Activated naive CD8-positive, alpha-beta T cell (primary cell): ENCODE measurements around the gene MYADM.
"Not testable (repeated sequence)": the region's sequence is repeated elsewhere in the genome, so short reads cannot be mapped to it uniquely, and the experiment has no call there.

Experiments used
- H3K27ac Mint-ChIP-seq: one replicate; pipeline ENCODE4 v1.8.0; 2021; ENCODE audit warnings: mixed read lengths
- H3K27me3 Mint-ChIP-seq: one replicate; pipeline ENCODE4 v1.8.0; 2021; ENCODE audit warnings: mixed read lengths
- H3K36me3 Mint-ChIP-seq: one replicate; pipeline ENCODE4 v1.8.0; 2021; ENCODE audit warnings: mixed read lengths
- H3K4me1 Mint-ChIP-seq: one replicate; pipeline ENCODE4 v1.8.0; 2021; ENCODE audit warnings: low read depth, mixed read lengths
- H3K4me3 Mint-ChIP-seq: one replicate; pipeline ENCODE4 v1.8.0; 2021; ENCODE audit warnings: mild to moderate bottlenecking, mixed read lengths
- H3K9me3 Mint-ChIP-seq: one replicate; pipeline ENCODE4 v1.8.0; 2021; ENCODE audit warnings: low read depth, mixed read lengths

The MYADM gene

GRCh38 chr19:53864308-53864836, 3.3 kb upstream of the MYADM start:
- Mint-ChIP-seq H3K9me3 (no peaks in the 10 kb centered on the region), H3K4me1 (peaks cover 26% of the 10 kb centered on the region), H3K27ac (no peak overlapping the region), H3K36me3 (no peaks in the 10 kb centered on the region), H3K4me3 (no peak overlapping the region), H3K27me3 (no peaks in the 10 kb centered on the region)

DNA sequence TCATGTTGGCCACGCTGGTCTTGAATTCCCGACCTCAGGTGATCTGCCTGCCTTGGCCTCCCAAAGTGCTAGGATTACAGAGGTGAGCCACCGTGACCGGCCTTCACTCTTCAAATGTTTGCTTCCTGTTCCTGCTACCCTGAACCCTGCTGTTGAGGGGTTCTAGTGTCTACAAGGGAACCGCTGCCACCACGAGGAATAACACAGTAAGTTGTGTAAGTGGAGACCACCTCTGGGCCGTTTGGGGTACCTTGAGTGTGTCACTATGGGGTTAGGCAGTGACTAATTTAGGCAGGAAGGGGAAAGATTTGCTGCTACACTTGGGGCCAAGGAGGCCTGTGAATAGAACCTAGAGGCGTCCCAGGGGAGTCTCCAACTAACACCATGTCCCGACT, 2.2 kb upstream of the MYADM start:
- Mint-ChIP-seq H3K4me1 (peaks cover 31% of the 10 kb centered on the region), H3K9me3 (no peaks in the 10 kb centered on the region), H3K27me3 (no peaks in the 10 kb centered on the region), H3K27ac (no peak overlapping the region), H3K36me3 (no peaks in the 10 kb centered on the region), H3K4me3 (peak overlapping the region; percentile 59)

GRCh38 chr19:53865918-53866864, 1.5 kb upstream of the MYADM start:
- Mint-ChIP-seq H3K27ac (peak overlapping the region; percentile 85), H3K4me1 (peaks cover 37% of the 10 kb centered on the region), H3K36me3 (no peaks in the 10 kb centered on the region), H3K9me3 (no peaks in the 10 kb centered on the region), H3K27me3 (no peaks in the 10 kb centered on the region), H3K4me3 (peak overlapping the region; percentile 82)

DNA sequence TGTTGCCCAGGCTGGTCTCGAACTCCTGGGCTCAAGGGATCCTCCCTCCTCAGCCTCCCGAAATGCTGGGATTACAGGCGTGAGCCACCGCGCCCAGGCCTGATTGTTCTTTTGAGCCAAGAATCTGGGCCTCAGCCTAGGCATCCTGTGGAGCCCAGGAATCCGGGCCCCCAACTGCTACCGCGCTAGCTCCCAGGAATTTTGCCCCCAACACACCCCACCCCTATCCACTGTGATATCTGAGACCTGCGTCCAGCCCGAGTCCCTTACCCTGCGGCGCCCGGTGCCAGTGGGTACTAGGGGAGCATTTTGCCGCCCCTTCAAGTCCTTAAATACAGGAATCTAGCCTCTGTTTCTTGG, 838 bp upstream of the MYADM start:
- Mint-ChIP-seq H3K27me3 (no peaks in the 10 kb centered on the region), H3K4me1 (peaks cover 42% of the 10 kb centered on the region)

GRCh38 chr19:53868091-53868891, 608 bp downstream of the MYADM start:
- peak overlapping the region; percentile 95 for H3K4me3 Mint-ChIP-seq
- peak overlapping the region; percentile 76 for H3K27ac Mint-ChIP-seq
- H3K36me3 Mint-ChIP-seq = no peaks in the 10 kb centered on the region
- no peaks in the 10 kb centered on the region for H3K27me3 Mint-ChIP-seq
- H3K4me1 Mint-ChIP-seq = peaks cover 48% of the 10 kb centered on the region
- no peaks in the 10 kb centered on the region for H3K9me3 Mint-ChIP-seq

More for the DNA sequence above, 838 bp upstream of the MYADM start:
- Mint-ChIP-seq H3K36me3 (no peaks in the 10 kb centered on the region), H3K4me3 (peak overlapping the region; percentile 82), H3K27ac (peak overlapping the region; percentile 85), H3K9me3 (no peaks in the 10 kb centered on the region)

- Mint-ChIP-seq H3K36me3 (peaks cover 6% of the 10 kb centered on the region), H3K27me3 (no peaks in the 10 kb centered on the region)
Measured at GRCh38 chr19:53868892-53869804, 1.5 kb downstream of the MYADM start.

DNA sequence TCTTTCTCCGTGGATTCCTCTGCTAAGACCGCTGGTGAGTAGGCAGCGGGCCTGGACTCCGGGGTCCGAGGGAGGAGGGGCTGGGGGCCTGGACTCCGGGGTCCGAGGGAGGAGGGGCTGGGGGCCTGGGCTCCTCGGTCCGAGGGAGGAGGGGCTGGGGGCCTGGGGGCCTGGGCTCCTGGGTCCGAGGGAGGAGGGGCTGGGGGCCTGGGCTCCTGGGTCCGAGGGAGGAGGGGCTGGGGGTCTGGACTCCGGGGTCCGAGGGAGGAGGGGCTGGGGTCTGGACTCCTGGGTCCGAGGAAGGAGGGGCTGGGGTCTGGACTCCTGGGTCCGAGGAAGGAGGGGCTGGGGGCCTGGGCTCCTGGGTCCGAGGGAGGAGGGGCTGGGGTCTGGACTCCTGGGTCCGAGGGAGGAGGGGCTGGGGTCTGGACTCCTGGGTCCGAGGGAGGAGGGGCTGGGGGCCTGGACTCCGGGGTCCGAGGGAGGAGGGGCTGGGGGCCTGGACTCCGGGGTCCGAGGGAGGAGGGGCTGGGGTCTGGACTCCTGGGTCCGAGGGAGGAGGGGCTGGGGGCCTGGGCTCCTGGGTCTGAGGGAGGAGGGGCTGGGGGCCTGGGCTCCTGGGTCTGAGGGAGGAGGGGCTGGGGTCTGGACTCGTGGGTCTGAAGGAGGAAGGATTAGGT, 2.3 kb downstream of the MYADM start:
- peaks cover 65% of the 10 kb centered on the region for H3K4me1 Mint-ChIP-seq
- peak overlapping the region; percentile 79 for H3K4me3 Mint-ChIP-seq
- peaks cover 11% of the 10 kb centered on the region for H3K36me3 Mint-ChIP-seq
- H3K27me3 Mint-ChIP-seq, H3K27ac Mint-ChIP-seq, H3K9me3 Mint-ChIP-seq: not testable (repeated sequence)

More at GRCh38 chr19:53868892-53869804, 1.5 kb downstream of the MYADM start:
- H3K9me3 Mint-ChIP-seq = no peaks in the 10 kb centered on the region
- peak overlapping the region; percentile 79 for H3K4me3 Mint-ChIP-seq
- H3K4me1 Mint-ChIP-seq = peaks cover 57% of the 10 kb centered on the region
- peak overlapping the region; percentile 41 for H3K27ac Mint-ChIP-seq

- peaks cover 11% of the 10 kb centered on the region for H3K36me3 Mint-ChIP-seq
- H3K9me3 Mint-ChIP-seq = no peaks in the 10 kb centered on the region
- H3K4me3 Mint-ChIP-seq = peak overlapping the region; percentile 67
- peaks cover 67% of the 10 kb centered on the region for H3K4me1 Mint-ChIP-seq
- no peaks in the 10 kb centered on the region for H3K27me3 Mint-ChIP-seq
- H3K27ac Mint-ChIP-seq = peak overlapping the region; percentile 16
Measured at GRCh38 chr19:53870485-53870844, 2.8 kb downstream of the MYADM start.

- Mint-ChIP-seq H3K4me1 (peaks cover 65% of the 10 kb centered on the region), H3K36me3 (peaks cover 11% of the 10 kb centered on the region)
Measured at GRCh38 chr19:53871454-53871853, 3.8 kb downstream of the MYADM start.

GRCh38 chr19:53872762-53873161, 5.1 kb downstream of the MYADM start:
- H3K36me3 Mint-ChIP-seq = peaks cover 11% of the 10 kb centered on the region
- peaks cover 67% of the 10 kb centered on the region for H3K4me1 Mint-ChIP-seq
- no peaks in the 10 kb centered on the region for H3K27me3 Mint-ChIP-seq
- peak overlapping the region; percentile 38 for H3K4me3 Mint-ChIP-seq
- no peaks in the 10 kb centered on the region for H3K9me3 Mint-ChIP-seq
- H3K27ac Mint-ChIP-seq = peak overlapping the region; percentile 34

More at GRCh38 chr19:53871454-53871853, 3.8 kb downstream of the MYADM start:
- Mint-ChIP-seq H3K9me3 (no peaks in the 10 kb centered on the region), H3K27ac (peak overlapping the region; percentile 30), H3K4me3 (peak overlapping the region; percentile 14), H3K27me3 (no peaks in the 10 kb centered on the region)

DNA sequence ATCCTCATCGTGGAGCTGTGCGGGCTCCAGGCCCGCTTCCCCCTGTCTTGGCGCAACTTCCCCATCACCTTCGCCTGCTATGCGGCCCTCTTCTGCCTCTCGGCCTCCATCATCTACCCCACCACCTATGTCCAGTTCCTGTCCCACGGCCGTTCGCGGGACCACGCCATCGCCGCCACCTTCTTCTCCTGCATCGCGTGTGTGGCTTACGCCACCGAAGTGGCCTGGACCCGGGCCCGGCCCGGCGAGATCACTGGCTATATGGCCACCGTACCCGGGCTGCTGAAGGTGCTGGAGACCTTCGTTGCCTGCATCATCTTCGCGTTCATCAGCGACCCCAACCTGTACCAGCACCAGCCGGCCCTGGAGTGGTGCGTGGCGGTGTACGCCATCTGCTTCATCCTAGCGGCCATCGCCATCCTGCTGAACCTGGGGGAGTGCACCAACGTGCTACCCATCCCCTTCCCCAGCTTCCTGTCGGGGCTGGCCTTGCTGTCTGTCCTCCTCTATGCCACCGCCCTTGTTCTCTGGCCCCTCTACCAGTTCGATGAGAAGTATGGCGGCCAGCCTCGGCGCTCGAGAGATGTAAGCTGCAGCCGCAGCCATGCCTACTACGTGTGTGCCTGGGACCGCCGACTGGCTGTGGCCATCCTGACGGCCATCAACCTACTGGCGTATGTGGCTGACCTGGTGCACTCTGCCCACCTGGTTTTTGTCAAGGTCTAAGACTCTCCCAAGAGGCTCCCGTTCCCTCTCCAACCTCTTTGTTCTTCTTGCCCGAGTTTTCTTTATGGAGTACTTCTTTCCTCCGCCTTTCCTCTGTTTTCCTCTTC, 6.3 kb downstream of the MYADM start:
- Mint-ChIP-seq H3K27ac (peak overlapping the region; percentile 83), H3K27me3 (no peaks in the 10 kb centered on the region), H3K36me3 (peaks cover 11% of the 10 kb centered on the region), H3K9me3 (no peaks in the 10 kb centered on the region), H3K4me1 (peaks cover 70% of the 10 kb centered on the region), H3K4me3 (peak overlapping the region; percentile 61)

DNA sequence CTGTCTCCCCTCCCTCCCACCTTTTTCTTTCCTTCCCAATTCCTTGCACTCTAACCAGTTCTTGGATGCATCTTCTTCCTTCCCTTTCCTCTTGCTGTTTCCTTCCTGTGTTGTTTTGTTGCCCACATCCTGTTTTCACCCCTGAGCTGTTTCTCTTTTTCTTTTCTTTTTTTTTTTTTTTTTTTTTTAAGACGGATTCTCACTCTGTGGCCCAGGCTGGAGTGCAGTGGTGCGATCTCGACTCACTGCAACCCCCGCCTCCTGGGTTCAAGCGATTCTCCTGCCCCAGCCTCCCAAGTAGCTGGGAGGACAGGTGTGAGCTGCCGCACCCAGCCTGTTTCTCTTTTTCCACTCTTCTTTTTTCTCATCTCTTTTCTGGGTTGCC, 6.9 kb downstream of the MYADM start:
- Mint-ChIP-seq H3K27me3 (no peaks in the 10 kb centered on the region), H3K9me3 (no peaks in the 10 kb centered on the region), H3K27ac (peak overlapping the region; percentile 83), H3K36me3 (peaks cover 11% of the 10 kb centered on the region), H3K4me3 (peak overlapping the region; percentile 61), H3K4me1 (peaks cover 70% of the 10 kb centered on the region)
